Kidney (tissue), 14 donors: ENCODE data around the gene KLHDC7B. TPM values are rescaled to one million over a fixed set of nuclear protein-coding genes. Genes with fewer than 3 reads are reported as not detected.

Experiments
- DNase-seq, 5 donors: peaks; one replicate each; pipeline ENCODE4 v3.0.0-alpha.2; 2013 to 2020
- FAIRE-seq: peaks from 2 replicates; lab custom pipeline; 2012; peaks lifted over from hg19 to GRCh38; lab: Jason Lieb, UNC
- H3K27ac ChIP-seq, 2 donors: one replicate each; pipeline ENCODE4 v1.7.0; 2013; ENCODE audit warnings: low read depth in 2 of 2, low read length in 2 of 2, inconsistent platforms in 1 of 2
- H3K27me3 ChIP-seq: one replicate; pipeline ENCODE4 v1.7.1; 2013; ENCODE audit warnings: low read length, inconsistent platforms; ENCODE audit not compliant: control insufficient read depth, insufficient read depth
- H3K36me3 ChIP-seq, 3 donors: one replicate each; pipeline versions ENCODE4 v1.7.0 to v1.7.1; 2013; ENCODE audit warnings: low read length in 3 of 3, control low read depth in 1 of 3, inconsistent platforms in 1 of 3; ENCODE audit not compliant: insufficient read depth in 3 of 3, control insufficient read depth in 2 of 3
- H3K4me1 ChIP-seq, 3 donors: one replicate each; pipeline versions ENCODE4 v1.7.0 to v1.7.1; 2013; ENCODE audit warnings: low read length in 3 of 3, inconsistent platforms in 1 of 3, low read depth in 1 of 3; ENCODE audit not compliant: control insufficient read depth in 2 of 3, insufficient read depth in 2 of 3
- H3K4me3 ChIP-seq, 3 donors: one replicate each; pipeline versions ENCODE4 v1.7.0 to v1.8.1; 2013; ENCODE audit warnings: low read length in 3 of 3, control low read depth in 1 of 3, inconsistent platforms in 1 of 3
- H3K9ac ChIP-seq, 3 donors: one replicate each; pipeline versions ENCODE4 v1.7.0 to v1.7.1; 2013; ENCODE audit warnings: low read length in 3 of 3, control low read depth in 1 of 3, inconsistent platforms in 1 of 3
- H3K9me3 ChIP-seq, 3 donors: one replicate each; pipeline versions ENCODE4 v1.7.0 to v1.7.1; 2013; ENCODE audit warnings: low read length in 3 of 3, control low read depth in 1 of 3, inconsistent platforms in 1 of 3; ENCODE audit not compliant: control insufficient read depth in 2 of 3, insufficient read depth in 1 of 3
- CTCF ChIP-seq: IDR thresholded peaks from 3 replicates; pipeline ENCODE4 v1.5.1; 2012; ENCODE audit warnings: mild to moderate bottlenecking, moderate library complexity, borderline replicate concordance; ENCODE audit not compliant: insufficient read depth; ENCODE audit errors: extremely low read depth
- intact Hi-C: fragments of 100-400 bp; cut with DNase I; formaldehyde crosslinking; loops from one replicate; pipeline ENCODE4 v1.11.1; 2022
- polyA plus RNA-seq: library from polyadenylated mRNA; stranded (reverse); fragments of 350-450 nt; fragmentation: Illumina TruSeq; extraction: RNeasy Lipid Tissue Mini Kit (QIAGEN cat#74804); gene quantifications from one replicate; pipeline ENCODE4 v1.2.3, GENCODE V29; 2014; ENCODE audit warnings: low read depth, low replicate concordance; ENCODE audit not compliant: insufficient read depth
- total RNA-seq: library from RNA; stranded (reverse); fragmentation: NEBNext Ultra II Directional; extraction: Animal tissue kit (Norgen Biotek cat#: 25700); gene quantifications from one replicate; pipeline ENCODE4 v1.2.1, GENCODE V29; 2021
- donor health status: control.
- donor health status: control.
- donor health status: control.
- donor health status: control.
- donor health status: control.
- donor health status: DM: yes; HTN: yes; CAD: no.
- donor health status: Normal renal cell carcinoma (clear cell type).

The KLHDC7B gene
- total and polyA plus RNA-seq, 2 donors from 2014 or later: 1.4 to 16.1 TPM

GRCh38 chr22:50548921-50549790, 3.5 kb downstream of the KLHDC7B start:
- DNase-seq (no peak), FAIRE-seq (no peak)
- no peak for TF ChIP-seq CTCF
- no peaks in the 10 kb centered on the region for H3K36me3 ChIP-seq
- H3K9ac ChIP-seq: no peak overlapping the region
- peaks cover 11% of the 10 kb centered on the region for H3K27me3 ChIP-seq
- intact Hi-C loops: no loop called here
- H3K4me1 ChIP-seq: peaks cover 0 to 3% (median 0%) of the 10 kb centered on the region in 3 donors
- no peaks in the 10 kb centered on the region for H3K9me3 ChIP-seq
- H3K27ac ChIP-seq: no peak overlapping the region
- no peak overlapping the region for H3K4me3 ChIP-seq

- no peak for TF ChIP-seq CTCF
- no peak overlapping the region for H3K9ac ChIP-seq
- H3K36me3 ChIP-seq: no peaks in the 10 kb centered on the region
- peaks cover 9% of the 10 kb centered on the region for H3K27me3 ChIP-seq
- intact Hi-C loops: no loop called here
- no peak for DNase-seq
- no peaks in the 10 kb centered on the region for H3K4me1 ChIP-seq
- no peak for FAIRE-seq
- no peaks in the 10 kb centered on the region for H3K9me3 ChIP-seq
- no peak overlapping the region for H3K4me3 ChIP-seq
- H3K27ac ChIP-seq: no peak overlapping the region
These were observed 4.7 kb downstream of the KLHDC7B start for GRCh38 chr22:50550395-50550794.

- no peaks in the 10 kb centered on the region for H3K4me1 ChIP-seq
- intact Hi-C loops: no loop called here
- TF ChIP-seq CTCF: no peak
- H3K27me3 ChIP-seq: peaks cover 6% of the 10 kb centered on the region
- no peak for FAIRE-seq
- H3K4me3 ChIP-seq: no peak overlapping the region
- H3K9ac ChIP-seq: no peak overlapping the region
- no peaks in the 10 kb centered on the region for H3K9me3 ChIP-seq
- H3K36me3 ChIP-seq: no peaks in the 10 kb centered on the region
- H3K27ac ChIP-seq: no peak overlapping the region
- DNase-seq: no peak
These were observed 5.6 kb downstream of the KLHDC7B start for GRCh38 chr22:50551160-50551752.
